IPS DF 6.9 (cell line): ENCODE measurements around the gene CHST14.
"Not testable (repeated sequence)": the region's sequence is repeated elsewhere in the genome, so short reads cannot be mapped to it uniquely, and the experiment has no call there.

Source experiments
- DNase-seq: peaks from one replicate; pipeline ENCODE4 v3.0.0-alpha.2; 2013; ENCODE audit warnings: low read depth, low spot score
- H3K27ac ChIP-seq: one replicate; pipeline ENCODE4 v1.5.1; 2013; ENCODE audit warnings: low read length, control low read depth
- H3K27me3 ChIP-seq: 2 replicates; pipeline ENCODE4 v1.6.1; 2013; ENCODE audit warnings: mild to moderate bottlenecking, low read length; ENCODE audit not compliant: control insufficient read depth, insufficient read depth
- H3K36me3 ChIP-seq: 2 replicates; pipeline ENCODE4 v1.6.1; 2013; ENCODE audit warnings: low read length; ENCODE audit not compliant: control insufficient read depth, insufficient read depth
- H3K4me1 ChIP-seq: 2 replicates; pipeline ENCODE4 v1.6.1; 2013; ENCODE audit warnings: low read length; ENCODE audit not compliant: control insufficient read depth, insufficient read depth
- H3K4me3 ChIP-seq: 2 replicates; pipeline ENCODE4 v1.5.1; 2013; ENCODE audit warnings: mild to moderate bottlenecking, low read length
- H3K9me3 ChIP-seq: 2 replicates; pipeline ENCODE4 v1.6.1; 2013; ENCODE audit warnings: low read length, inconsistent platforms; ENCODE audit not compliant: control insufficient read depth, insufficient read depth
- WGBS: extraction: QIAGEN DNeasy Blood & Tissue Kit; methylation state at CpG from one replicate; pipeline ENCODE4 v1.1.7; 2013; ENCODE audit warnings: mixed read lengths, missing lambda C conversion rate; ENCODE audit not compliant: insufficient read length, insufficient coverage; 5-methylcytosine and 5-hydroxymethylcytosine counted together

Gene CHST14

DNA sequence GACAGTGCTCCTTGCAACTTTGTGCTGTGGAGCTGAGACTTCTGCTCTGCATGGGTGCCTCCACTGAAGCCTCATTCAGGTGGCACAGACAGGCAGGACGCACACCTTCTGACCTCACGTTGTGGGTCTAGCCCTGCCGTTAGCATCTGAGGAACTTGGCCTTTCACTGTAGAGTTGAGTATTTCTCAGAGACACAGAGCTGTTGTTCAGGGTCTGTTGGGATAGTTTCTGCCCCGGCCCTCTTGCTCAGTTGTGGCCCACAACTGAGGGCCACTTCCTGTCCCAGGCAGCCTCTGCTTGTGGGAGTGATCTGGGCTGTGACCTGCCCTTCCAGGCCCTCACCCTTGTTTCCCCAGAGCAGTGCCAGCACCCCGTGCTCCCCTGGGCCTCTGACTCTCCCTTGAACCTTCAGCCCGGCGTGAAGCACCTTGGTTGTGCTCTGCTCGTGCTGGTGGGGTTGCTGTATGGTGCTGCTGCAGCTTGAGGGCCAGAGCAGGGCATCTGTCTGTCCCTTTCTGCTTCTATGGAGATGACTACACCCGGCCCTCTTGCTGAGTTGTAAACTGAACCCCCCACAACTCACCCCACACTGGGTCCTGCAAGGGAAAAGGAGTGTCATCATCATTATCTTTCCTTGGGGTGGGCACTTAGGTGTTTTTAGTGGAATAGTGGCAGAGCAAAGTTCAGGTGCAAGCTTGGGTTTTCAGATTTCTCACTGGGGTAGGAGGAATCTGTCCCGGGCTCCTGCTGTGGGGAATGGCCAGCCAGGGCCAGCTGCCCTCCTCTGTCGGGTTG is 18.3 kb upstream of the CHST14 start:
- H3K36me3 ChIP-seq = no peaks in the 10 kb centered on the region
- peaks cover 9% of the 10 kb centered on the region for H3K4me1 ChIP-seq
- WGBS = no CpG with 5 or more reads among the region's 11 CpGs
- no peaks in the 10 kb centered on the region for H3K9me3 ChIP-seq
- no peak for DNase-seq
- H3K4me3 ChIP-seq = no peak overlapping the region
- H3K27me3 ChIP-seq = no peaks in the 10 kb centered on the region
- no peak overlapping the region for H3K27ac ChIP-seq

DNA sequence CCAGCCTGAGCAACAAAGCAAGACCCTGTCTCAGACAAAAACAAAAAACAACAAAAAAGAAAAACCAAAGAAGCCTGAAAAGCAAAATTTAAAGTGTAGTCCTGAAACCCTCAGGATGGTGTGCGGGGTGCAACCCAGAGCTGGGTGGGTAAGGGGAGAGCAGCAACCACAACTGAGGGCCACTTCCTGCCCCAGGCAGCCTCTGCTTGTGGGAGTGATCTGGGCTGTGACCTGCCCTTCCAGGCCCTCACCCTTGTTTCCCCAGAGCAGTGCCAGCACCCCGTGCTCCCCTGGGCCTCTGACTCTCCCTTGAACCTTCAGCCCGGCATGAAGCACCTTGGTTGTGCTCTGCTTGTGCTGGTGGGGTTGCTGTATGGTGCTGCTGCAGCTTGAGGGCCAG is 16.8 kb upstream of the CHST14 start:
- H3K36me3 ChIP-seq, H3K27me3 ChIP-seq, H3K4me3 ChIP-seq, H3K4me1 ChIP-seq, H3K27ac ChIP-seq, DNase-seq, H3K9me3 ChIP-seq: not testable (repeated sequence)
- WGBS = no CpG with 5 or more reads among the region's 3 CpGs

DNA sequence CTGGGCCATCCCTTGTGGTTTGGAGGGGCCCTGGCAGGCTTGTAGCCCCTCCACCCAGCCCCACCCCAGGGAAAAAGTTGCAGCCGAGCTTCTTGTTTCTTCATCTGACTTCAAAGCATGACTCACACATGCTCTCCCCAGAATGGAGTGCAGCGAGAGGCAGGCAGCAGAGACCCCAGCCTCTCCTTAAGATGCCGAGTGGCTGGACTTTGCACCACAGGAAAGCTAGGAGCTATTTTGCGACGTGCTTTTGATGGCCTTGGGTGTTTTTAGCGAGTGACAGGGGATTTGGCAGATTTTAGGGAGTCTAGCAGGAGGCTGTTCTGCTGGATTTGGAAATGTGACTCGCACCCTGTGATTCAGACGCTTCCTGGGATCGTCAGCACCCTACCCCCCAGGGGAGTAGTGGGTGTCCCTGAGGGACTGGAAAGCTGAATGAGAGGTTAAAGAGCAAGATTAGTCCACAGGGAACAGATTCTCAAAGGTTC is 15.8 kb upstream of the CHST14 start:
- Histone ChIP-seq H3K4me1 (peaks cover 9% of the 10 kb centered on the region), H3K27ac (no peak overlapping the region), H3K4me3 (no peak overlapping the region), H3K27me3 (no peaks in the 10 kb centered on the region), H3K9me3 (no peaks in the 10 kb centered on the region), H3K36me3 (peaks cover 18% of the 10 kb centered on the region)
- WGBS = no CpG with 5 or more reads among the region's 9 CpGs
- no peak for DNase-seq

DNA sequence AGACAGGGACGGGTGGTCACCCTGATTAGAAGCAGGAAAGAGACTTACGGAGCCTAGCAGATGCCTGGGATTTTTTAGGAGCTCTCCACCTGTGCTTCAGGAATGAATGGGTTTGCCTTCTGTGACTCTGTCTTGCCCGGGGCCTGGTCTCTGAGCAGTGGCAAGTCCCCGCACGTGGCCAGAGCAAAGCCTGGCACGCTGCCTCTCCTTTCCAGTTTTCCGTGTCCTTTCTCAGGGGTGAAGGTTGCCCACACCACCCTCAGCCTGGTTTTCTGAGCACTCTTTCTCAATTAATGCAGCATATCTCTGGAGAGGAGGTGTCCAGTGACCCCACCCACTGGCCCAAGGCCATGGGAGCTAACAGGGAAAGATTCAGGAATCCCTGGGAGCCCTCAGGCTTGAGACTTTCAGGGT is 14.5 kb upstream of the CHST14 start:
- Histone ChIP-seq H3K4me1 (peaks cover 5% of the 10 kb centered on the region), H3K27ac (no peak overlapping the region), H3K4me3 (no peak overlapping the region), H3K9me3 (no peaks in the 10 kb centered on the region), H3K27me3 (no peaks in the 10 kb centered on the region), H3K36me3 (peaks cover 19% of the 10 kb centered on the region)
- no CpG with 5 or more reads among the region's 7 CpGs for WGBS
- no peak for DNase-seq

DNA sequence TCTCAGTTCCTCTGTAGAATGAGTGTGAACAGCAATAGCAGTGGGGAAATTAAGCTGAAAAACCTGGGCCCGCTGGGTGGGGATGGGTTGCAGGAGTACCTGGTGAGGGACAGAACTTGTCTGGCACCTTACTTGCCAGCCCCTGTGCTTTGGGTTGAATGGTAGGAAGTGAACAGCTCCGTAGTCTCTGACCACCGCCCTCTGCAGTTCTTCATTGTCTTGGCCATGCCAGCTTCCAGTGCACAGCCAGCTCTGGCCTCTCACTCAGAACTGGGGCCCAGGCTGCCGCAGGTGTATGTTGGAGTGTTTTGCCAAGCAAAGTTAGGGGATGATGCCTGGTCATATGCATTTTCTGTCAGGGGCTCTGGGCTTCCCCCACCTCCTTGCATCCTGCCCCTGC is 14.0 kb upstream of the CHST14 start:
- no peaks in the 10 kb centered on the region for H3K9me3 ChIP-seq
- H3K27me3 ChIP-seq = no peaks in the 10 kb centered on the region

DNA sequence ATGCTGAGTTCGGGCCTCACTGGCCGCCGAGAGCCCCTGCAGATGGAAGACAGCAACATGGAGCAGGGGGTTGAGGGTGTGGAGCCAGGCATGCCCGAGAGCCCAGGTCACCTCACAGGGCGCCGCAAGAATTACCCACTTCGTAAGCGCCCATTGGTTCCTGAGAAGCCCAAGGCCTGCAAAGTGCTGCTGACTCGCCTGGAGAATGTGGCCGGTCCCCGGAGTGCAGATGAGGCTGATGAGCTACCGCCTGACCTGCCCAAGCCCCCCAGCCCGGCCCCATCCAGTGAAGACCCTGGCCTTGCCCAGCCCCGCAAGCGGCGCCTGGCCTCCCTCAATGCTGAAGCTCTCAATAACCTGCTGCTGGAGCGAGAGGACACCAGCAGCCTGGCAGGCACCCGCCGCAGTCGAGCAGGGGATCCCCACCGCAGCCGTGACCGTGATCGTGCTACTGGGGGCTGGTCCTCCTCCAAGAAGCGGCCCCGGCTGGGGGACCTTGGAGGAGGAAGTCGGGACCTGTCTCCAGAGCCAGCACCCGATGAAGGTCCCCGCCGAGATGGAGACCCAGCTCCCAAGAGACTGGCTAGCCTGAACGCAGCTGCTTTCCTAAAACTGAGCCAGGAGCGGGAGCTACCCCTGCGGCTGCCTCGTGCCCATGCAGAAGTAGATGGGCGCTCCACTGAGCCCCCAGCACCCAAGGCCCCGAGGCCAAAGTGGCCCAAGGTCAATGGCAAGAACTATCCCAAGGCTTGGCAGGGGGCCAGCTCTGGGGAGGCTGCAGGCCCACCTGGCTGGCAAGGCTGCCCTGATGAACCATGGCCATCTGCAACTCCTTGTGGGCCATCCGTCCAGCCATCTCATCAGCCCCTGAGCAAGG is 12.1 kb upstream of the CHST14 start:
- no peak overlapping the region for H3K27ac ChIP-seq
- no CpG with 5 or more reads among the region's 37 CpGs for WGBS

More for the DNA sequence above, 14.0 kb upstream of the CHST14 start:
- no CpG with 5 or more reads among the region's 4 CpGs for WGBS
- Histone ChIP-seq H3K4me1 (peaks cover 4% of the 10 kb centered on the region), H3K36me3 (peaks cover 20% of the 10 kb centered on the region), H3K4me3 (no peak overlapping the region), H3K27ac (no peak overlapping the region)
- DNase-seq = no peak

DNA sequence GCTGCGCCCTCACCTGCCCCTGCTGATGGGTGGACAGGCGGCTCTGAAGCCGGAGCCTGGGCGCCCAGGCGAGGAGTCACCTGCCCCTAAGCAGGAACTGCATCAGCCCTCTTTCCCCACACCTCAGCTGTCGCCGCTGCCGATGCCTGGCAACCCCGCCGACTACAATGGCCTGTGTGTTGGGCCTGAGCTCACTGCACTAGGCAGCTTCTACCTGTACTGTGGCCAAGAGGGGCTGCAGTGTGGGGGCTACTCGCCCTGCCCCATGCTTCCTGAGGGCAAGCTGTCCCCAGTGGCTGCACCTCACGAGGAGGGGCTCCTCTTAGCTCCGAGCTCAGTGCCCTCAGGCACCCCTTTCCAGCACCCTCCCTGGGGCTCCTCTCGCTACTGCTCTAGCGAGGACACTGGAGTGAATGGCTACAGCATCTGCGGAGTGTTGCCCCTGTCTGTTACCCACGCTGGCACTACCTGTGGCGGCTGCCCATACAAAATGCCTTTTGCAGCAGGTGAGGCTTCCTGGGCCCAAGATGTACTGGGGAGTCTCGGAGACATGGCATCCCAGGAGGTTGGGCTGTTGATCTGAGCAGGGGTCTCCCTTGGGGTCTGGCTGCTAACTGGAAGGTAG is 11.3 kb upstream of the CHST14 start:
- no peaks in the 10 kb centered on the region for H3K27me3 ChIP-seq
- WGBS = no CpG with 5 or more reads among the region's 19 CpGs
- no peaks in the 10 kb centered on the region for H3K9me3 ChIP-seq
- DNase-seq = no peak
- H3K4me1 ChIP-seq = no peaks in the 10 kb centered on the region; the same call in 1 of the 2 replicates
- no peak overlapping the region for H3K27ac ChIP-seq
- H3K36me3 ChIP-seq = peaks cover 37% of the 10 kb centered on the region
- no peak overlapping the region for H3K4me3 ChIP-seq

More for the DNA sequence above, 12.1 kb upstream of the CHST14 start:
- H3K4me3 ChIP-seq = no peak overlapping the region
- peaks cover 30% of the 10 kb centered on the region for H3K36me3 ChIP-seq
- no peak for DNase-seq
- H3K27me3 ChIP-seq = no peaks in the 10 kb centered on the region
- H3K4me1 ChIP-seq = no peaks in the 10 kb centered on the region; the same call in 1 of the 2 replicates
- H3K9me3 ChIP-seq = no peaks in the 10 kb centered on the region

DNA sequence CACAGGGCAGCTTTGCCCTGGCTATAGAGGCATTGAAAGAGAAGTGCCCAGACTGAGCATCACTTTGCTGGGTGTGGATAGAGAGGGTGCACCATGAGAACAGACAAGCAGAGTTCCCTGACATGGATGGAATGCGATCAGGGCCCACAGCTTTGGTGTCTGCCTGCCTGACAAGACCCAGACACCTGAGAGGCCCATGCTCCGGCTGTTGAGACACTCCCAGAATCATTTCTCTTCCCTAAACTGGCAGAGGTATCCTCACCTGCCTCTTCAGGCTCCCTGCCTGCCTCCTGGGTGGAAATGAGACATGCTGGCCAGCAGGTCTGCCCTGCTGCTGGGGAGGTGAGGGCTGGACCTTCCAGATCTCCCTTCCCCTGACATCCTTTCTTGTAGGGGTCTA is 10.4 kb upstream of the CHST14 start:
- Histone ChIP-seq H3K27ac (no peak overlapping the region), H3K27me3 (no peaks in the 10 kb centered on the region), H3K4me1 (no peaks in the 10 kb centered on the region), H3K36me3 (peaks cover 41% of the 10 kb centered on the region), H3K4me3 (no peak overlapping the region), H3K9me3 (no peaks in the 10 kb centered on the region)
- DNase-seq = no peak
- WGBS = no CpG with 5 or more reads among the region's 2 CpGs

DNA sequence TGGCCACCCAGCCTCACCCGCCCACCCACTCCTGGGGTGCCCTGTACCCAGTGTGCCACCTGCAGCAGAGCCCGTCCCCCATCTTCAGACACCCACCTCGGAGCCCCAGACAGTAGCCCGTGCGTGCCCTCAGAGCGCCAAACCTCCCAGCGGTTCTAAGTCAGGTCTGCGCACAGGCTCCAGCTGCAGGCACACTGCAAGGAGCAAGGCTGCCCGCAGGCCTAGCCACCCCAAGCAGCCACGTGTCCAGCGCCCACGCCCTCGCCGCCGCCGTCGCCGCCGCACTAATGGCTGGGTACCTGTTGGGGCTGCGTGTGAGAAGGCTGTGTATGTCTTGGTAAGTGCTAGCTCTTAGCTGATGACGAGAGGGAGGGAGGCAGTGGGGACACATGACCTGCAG is 8.8 kb upstream of the CHST14 start:
- no CpG with 5 or more reads among the region's 21 CpGs for whole genome bisulfite sequencing
- Histone ChIP-seq H3K27me3 (no peaks in the 10 kb centered on the region), H3K27ac (no peak overlapping the region), H3K36me3 (peaks cover 51% of the 10 kb centered on the region), H3K4me1 (no peaks in the 10 kb centered on the region), H3K9me3 (no peaks in the 10 kb centered on the region), H3K4me3 (no peak overlapping the region)
- DNase-seq = no peak

DNA sequence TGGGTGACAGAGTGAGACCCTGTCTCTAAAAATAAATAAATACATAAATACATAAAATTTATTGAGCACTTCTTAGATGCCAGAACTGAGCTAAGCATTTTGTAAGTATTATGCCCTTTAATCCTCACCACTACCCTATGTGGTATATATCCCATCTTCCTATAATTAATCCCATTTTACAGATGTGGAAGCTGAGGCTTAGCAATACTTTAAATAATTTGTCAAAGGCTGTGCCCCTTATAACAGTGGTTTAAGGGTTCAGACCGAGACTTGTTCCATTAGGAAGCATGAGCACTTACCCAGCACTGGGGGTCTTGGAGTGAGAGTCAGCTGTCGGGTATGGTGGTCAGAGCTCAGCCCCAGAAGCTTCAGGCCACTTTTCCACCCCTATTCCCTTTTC is 7.5 kb upstream of the CHST14 start:
- no peak overlapping the region for H3K27ac ChIP-seq
- no peaks in the 10 kb centered on the region for H3K4me1 ChIP-seq
- WGBS = no CpG with 5 or more reads among the region's 2 CpGs
- DNase-seq = no peak
- no peak overlapping the region for H3K4me3 ChIP-seq
- no peaks in the 10 kb centered on the region for H3K9me3 ChIP-seq
- peaks cover 48% of the 10 kb centered on the region for H3K36me3 ChIP-seq
- no peaks in the 10 kb centered on the region for H3K27me3 ChIP-seq
